HG03354 (cell line): ENCODE measurements around the gene GLIS1.

ENCODE experiments used
- ATAC-seq: cut with Tn5 transposase; IDR thresholded peaks from one replicate; pipeline ENCODE4 v1.9.1; 2021; ENCODE audit warnings: mild to moderate bottlenecking; ENCODE audit not compliant: unreplicated experiment, poor library complexity, severe bottlenecking

The GLIS1 gene

DNA sequence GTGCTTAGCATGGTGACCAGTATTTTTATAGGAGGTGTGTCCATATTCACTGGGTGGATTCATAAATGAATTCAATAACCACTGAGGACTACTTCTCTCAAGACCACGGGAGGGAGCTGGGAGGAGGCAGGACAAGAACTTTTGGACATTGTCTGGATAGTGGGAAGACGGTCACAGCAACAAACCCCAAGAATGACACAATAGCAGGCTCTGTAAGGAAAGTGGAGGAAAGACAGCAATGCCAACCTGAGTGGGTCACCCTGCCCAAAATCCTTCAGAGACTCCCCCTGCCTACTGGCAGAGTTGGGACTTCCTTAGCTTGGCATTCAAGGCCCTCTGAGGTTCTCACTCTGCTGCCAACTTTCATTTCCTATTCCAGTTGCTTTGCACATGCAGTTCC lies 42.0 kb downstream of the GLIS1 start:
- no peak for ATAC-seq

GRCh38 chr1:53696571-53696970 lies 42.4 kb downstream of the GLIS1 start:
- ATAC-seq, result no peak

DNA sequence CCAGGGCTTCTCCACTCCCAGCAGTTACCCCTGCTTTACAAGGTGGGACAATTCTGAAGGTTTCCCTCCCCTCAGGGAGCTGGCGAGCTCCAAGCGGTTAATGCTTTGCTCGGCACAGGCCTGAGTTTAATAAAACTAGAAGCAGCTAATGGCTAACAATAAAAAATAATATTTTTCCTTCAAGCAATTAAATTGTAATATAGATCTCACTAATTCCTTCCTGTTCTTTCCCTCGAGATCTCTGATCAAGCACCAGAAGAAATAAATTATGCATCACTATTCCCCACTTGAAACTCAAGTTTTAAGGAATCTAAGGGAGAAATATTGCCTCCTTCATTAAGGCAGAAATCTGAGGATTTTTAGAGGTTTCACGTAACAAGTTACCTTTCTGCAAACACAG lies 42.9 kb downstream of the GLIS1 start:
- no peak for ATAC-seq

DNA sequence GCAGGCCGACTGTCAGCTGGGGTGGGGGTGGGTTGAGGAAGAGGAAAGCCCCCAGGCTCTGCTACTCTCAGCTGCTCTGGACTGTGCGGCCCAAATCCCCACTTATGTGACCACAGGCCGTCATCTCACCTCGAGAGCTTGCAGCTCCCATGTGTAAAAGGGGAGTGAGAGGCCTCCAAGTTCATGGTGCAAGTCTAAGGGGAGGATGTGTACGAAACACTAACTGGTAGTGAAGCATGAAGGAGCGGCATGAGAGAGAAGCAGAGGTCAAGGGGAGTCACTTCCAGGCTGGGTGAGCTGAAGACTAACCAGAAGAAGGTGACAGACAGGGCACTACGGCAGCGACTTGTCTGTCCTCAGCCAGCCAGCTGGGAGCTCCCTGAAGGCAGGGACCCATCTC lies 43.8 kb downstream of the GLIS1 start:
- no peak for ATAC-seq

- ATAC-seq, result no peak
Observed at GRCh38 chr1:53694718-53695091, 44.3 kb downstream of the GLIS1 start.

GRCh38 chr1:53693773-53694717 lies 44.9 kb downstream of the GLIS1 start:
- no peak for ATAC-seq

DNA sequence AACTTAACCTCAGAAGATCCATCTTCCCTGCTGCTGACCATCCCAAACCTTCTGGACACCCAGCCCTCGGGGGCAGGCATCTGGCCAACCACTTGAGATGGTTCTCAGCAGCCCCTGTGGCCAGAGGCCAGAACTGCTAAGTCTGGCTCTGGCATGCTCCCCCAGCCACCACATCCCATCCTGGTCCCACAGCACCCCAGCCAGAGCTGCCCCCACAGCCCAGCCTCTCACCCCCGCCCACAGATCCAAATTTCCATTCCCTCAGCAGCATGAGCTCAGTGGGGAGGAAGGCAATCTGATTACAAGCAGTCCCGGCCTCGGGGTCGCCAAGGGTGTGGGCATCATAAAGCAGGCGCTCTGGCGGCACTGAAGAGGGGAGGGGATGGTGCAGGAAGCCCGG lies 45.6 kb downstream of the GLIS1 start:
- no peak for ATAC-seq

GRCh38 chr1:53691326-53691725 lies 47.6 kb downstream of the GLIS1 start:
- no peak for ATAC-seq

GRCh38 chr1:53690411-53690810 lies 48.6 kb downstream of the GLIS1 start:
- no peak for ATAC-seq

GRCh38 chr1:53689736-53690326 lies 49.1 kb downstream of the GLIS1 start:
- ATAC-seq, result no peak

DNA sequence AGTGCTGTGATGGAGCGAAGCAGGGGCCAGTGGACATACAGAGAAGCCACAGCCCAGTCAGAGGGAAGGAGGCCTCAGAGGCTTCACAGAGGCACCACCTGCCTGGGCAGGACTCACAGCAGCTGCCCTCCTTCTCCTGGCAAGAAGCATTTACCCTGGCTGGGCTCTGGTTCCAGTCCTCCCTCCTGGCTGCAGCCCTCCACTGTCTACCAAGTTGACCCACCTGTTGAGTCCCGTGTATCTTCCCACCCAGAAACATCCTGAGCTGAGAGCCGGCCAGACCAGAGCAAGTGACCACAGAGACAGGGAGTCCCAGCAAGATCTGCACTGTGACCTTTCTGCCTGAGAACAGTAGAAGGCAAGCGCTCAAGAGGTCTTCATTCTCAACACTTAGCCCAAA lies 49.7 kb downstream of the GLIS1 start:
- ATAC-seq, result no peak

DNA sequence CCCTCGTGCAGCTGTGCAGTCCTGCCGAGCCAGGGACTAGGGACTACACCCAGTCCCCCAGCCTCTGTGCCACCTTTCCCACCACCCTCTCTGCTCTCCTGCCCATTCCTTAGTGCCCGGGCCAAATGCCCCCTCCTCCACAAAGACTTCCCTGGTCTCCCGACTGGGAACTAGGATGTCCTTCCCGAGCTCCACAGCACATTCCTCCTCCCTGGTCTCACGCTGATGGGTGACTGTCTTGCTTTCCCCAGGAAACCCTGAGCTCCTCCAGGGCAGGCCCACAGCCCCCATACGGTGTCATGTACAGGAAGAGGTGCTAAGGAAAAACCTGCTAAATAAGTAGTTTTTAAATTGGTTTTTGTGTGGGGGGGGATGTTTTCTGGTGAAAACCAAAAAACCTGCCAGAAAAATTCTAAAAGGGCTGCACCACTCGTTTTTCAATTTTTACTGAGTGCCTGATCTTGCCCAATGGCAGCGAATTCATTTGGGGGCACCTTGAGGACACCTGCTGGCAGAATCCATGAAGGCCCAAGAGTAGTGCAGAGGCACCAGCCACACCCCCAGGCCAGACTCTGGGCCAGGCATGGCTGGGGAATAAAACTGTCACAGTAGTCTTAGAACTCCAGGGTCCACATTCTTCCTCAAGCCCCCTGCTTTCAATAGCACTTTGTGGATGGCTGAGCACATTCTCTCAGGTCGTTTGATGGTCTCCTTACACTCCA lies 50.4 kb downstream of the GLIS1 start:
- no peak for ATAC-seq

DNA sequence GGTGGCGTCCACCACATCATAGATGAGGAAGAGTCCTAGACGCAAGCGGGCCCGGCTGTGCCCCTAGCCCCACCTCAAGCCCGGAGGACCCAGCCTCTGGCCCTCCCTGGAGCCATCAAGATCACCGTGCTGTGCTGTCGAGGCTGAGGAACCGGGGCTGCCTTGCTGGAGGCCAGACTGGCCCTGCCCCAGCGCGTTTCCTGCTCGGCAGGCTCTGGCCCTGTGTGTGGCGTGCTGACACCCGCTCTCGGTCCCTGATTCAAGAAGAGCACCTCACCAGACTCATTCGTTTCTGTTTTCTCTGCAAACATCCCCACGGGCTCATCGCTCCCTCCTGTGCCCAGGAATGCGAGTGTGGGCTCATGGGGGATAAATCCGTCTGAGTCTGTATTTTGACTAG lies 51.1 kb downstream of the GLIS1 start:
- no peak for ATAC-seq

GRCh38 chr1:53687426-53687825 lies 51.5 kb downstream of the GLIS1 start:
- ATAC-seq, result no peak

DNA sequence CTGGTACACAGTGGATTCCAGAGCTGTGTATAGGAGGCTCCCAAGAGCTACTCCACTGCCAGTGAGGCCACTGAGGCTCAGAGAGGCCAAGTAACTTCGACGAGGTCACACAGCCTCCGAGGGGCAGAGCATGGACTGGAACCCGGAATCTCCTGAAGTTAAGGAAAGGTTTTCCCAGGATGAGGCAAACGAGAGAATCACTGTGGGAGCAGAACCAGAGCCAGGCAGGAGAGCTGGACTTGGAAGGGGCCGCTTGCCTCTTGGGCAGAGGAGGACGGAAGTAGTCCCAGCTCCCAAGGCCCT lies 52.0 kb downstream of the GLIS1 start:
- ATAC-seq, result no peak

DNA sequence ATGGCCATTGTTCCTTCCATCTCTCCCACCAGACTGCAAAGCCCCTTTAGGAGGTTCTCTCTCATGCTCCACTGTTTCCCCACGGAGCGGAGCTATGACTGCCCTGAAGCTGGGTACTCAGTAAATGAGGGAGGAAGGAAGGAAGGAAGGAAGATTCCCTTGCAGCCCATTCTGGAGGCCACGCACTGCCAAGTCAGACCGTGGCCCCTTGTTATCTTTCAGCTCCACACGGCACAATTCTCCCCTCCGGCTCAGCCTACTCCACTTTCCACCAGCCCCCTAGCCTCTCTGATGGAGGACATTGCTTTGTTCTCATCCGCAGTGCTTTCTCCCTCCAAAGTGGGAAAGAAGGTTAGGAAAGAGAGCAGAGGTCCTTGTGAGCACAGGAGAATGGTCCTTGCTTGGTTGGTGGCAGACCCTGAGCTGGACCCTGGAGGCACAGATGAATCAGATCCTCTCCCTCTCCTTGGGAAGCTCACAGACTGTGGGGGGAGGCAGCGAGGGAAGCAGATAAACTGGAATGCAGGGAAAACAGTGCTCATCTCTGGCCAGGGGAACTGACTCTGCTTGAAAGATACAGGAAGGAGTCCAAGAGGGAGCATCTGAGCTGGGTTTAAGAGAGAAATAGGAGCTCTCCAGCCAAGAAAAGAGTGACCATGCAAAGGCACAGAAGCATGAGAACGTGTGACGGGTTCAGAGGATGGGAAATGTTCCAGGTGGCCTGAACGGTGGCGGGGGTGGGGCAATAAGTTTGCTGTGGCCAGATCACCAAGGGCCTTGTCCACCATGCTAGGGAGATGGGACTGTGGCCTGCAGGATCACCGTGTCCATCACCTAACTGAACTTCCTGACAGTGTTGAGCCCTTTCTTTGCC lies 52.6 kb downstream of the GLIS1 start:
- no peak for ATAC-seq

DNA sequence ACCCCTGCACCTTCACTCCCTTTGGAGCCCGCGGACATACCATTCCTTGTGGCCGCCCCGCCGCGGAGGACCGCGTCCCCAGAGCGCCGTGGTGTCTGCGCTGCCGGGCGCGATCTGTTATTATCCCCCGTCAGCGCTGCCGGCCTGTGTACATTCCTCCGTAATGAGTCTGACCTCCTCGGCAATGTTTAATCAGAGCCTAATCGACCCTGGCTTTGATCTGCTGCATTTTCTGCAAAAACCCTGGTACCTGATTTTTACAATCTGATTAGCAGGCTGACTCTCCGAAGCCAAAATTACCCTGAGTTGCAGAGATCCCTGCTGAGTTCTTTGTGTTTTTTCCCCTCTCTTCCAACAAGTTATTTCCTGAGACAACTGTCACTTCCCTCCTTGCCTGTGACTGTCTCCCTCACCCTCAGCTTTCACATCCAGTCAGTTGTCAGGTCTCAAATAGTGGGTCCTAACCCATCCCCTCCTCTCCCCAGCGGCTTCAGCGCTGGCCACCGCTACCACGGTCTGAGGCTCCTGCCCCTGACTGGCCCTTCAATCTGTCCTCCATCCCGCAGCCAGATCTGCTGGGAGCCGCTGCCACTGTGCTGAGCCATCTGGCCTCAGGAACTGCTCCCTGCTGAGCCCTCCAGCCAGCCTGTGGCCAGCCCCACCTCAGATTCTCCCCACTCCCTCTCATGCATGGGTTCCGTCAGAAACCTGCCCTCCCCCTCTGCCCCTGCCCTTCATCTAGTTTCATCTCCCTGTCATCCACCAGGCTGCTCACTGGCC lies 53.5 kb downstream of the GLIS1 start:
- no peak for ATAC-seq

- no peak for ATAC-seq
Observed at GRCh38 chr1:53684741-53685140, 54.2 kb downstream of the GLIS1 start.

DNA sequence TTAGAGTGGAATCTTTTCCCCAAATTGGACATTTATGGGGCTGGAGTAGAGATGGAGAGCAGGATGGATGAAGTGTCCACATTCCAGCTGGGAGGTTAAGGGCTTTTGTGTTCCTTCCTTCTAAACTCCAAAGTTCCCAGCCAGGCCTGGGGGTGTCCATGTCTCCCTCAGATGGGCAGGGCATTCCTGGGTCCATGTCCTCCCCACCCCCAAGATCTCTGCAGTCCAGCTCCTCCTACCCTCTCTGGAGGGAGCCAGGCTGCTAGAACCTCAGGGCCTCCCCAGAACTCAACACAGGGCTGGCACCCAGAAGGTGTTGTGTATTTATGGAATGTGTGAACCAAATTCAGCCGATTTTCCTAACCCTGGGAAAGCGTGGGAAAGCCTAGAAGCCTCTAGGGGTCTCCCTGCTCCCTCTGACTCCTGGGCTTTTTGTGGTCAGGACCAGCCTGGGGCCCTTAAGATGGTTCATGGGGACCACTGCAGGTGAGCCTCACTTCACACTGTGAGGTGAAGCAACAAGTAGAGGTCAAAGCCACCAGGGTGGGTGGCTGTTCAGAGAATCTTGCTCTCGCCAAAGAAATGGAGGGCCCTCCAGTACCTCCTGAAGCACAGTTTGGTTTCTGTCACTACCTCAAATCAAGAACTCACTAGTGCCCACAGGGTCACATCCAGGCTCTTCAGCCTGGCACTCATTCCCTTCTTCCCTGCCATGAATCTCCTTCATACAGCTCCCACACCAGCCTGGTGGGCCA lies 54.8 kb downstream of the GLIS1 start:
- no peak for ATAC-seq
